ENCODE data around the gene LMAN1.

The LMAN1 gene

DNA sequence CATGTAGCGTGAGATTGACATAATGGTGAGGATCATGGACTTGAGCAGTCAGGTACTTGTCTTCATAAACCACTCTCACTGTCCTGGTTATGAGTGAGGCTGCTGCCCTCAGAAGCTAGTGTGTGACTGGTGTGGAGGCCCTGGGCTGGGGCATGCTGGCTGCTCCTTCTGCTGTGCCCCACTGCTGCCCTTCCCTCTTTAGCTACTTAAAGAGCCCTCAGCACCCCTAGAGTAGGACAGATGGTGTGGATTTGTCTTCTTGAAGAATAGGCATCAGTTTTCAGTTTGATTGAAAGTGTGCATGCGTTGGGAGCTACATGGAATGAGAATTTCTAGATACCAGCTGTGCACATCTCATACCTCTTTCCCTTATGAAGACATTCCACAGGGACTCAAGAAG lies 56.1 kb downstream of the LMAN1 start:
- DNase-seq, result no peak

DNA sequence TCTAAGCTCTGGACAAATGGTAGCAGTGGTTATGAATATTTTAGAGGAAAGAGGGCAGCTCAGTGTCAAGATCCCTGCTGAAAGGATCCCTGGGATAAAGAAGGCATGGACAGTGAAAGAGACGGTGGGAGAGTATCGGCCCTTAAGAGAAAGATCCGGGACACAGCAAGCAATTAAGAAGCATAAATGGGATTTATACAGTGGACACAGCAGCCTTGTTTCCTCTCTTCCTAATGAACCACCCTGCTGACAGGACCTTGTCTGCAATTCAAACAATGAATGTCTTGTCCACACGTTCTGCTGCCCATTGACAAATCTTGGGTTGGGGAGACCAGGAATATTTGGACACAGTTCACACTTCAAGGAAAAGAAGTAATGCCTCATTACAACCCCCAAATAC lies 57.1 kb downstream of the LMAN1 start:
- DNase-seq, result no peak

DNA sequence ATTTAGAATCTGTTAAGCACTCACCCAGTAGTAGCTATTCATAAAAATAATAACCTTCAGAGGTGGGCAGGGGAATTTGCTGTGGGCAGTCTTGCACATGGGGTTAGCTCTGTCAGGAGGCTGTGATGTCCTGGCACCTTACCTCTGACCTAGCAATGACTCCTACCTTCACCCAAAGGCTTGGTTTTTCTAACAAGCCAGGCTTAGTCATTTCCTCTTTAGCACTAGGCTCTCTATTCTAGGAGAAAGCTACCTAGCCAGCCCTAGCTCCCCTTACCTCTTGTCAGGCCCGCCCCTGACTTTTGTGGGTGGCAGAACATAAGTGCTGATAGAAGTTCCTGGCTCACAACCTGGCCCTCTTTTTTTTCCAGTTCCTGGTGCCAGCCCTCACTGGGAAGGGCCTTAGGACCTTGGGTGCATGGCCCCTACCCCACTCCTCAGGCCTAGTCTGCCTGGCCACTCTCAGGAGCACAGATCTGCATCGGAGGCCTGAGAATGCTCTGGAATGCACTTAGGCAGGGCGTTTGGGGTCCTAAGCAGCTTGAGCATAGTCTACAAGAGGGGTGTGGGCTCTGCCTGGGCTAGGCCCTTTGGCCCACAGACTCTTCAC lies 58.3 kb downstream of the LMAN1 start:
- no peak for DNase-seq

DNA sequence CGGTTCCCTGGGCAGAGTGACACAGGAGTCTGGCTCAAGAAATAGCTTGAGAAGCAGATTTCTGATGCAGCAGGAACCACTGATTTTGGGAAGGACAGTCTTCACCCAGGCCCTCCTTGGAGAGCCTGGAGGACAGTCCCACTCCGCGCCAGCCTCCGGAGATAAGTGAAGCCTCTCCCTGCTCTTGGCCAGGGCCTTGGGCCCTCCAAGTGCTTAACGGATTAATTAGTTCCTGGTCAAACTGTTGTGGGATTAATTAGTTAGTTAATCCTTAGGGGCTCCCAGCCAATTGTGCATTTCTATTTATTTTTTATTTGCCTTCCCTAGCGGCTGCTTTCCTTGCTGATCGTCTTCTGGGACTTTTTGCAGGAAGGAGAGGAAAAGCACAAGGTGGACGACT lies 60.2 kb downstream of the LMAN1 start:
- DNase-seq, result no peak

DNA sequence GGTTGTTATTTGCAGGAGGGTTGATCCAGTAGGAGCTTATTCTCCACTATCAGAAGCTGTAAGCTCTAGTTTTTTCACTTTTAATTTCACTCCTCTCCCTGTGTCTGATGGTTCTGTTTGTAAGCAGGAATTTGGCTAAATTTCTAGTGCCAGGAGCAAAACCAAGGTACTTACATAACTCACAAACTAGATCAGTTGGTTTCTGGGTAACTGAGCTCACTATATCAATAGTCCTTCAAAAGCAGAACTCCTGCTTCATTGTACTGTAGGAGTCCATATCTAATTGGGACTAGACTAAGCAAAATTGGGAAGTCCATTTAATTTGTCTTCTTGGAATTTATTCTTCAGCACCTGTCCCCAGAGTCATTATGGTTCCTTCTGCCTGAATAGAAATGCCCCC lies 65.7 kb downstream of the LMAN1 start:
- DNase-seq, result no peak

DNA sequence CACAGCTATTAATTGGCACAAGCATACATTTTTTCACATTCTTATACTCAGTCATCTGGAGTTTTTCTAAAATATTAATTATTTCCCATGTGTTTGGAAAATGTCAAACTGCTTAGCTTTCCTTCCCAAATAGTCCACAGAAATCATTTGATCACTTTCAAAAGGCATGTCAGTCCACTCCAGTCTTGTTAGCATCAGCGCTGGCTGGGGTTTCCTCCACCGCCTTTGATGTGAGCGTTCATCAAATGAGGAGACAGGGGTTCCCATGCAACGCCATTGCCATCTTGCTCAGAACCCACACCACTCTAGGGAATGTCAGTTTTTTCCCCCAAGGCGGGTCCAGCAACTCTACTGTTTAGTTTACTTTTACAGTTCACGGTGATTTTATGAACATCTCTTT lies 72.7 kb downstream of the LMAN1 start:
- DNase-seq, result no peak

DNA sequence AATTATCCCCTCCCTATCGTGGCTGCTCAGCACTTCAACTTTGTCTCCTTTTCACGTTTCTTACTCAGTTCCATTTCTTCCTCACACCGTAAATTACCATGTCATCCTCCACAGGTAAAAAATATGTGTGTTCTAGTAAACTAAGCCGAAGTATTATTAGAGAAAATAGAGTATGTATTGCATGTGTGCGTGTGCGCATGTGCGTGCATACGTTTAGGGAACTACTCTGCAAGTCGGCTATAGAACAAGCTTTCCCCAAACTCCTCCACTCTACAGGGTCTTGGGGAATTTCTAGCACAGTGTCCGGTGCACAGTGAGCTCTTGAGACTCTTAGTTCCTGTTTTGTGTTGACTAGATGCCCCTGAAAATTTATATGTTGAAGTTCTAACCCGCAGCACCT lies 76.7 kb downstream of the LMAN1 start:
- DNase-seq, result no peak

DNA sequence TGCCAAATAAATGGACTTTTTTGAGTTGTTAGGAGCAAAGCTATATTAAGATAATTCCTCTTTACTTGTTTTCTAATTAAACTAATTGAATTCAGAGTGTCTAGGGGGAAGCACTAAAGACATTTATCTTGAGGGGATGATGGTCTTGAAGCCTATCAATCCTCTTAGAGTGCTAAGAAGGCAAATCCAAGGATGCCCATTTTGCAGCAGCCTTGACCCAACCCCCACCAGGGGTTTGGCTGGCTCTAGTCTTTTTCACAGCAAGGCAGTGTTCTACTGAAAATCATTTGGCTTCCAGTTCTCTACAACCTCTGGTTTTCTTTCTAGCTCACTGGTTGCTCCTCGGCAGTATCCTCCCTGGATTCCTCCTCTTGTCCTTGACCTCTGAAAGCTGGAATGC lies 79.3 kb downstream of the LMAN1 start:
- DNase-seq, result no peak

DNA sequence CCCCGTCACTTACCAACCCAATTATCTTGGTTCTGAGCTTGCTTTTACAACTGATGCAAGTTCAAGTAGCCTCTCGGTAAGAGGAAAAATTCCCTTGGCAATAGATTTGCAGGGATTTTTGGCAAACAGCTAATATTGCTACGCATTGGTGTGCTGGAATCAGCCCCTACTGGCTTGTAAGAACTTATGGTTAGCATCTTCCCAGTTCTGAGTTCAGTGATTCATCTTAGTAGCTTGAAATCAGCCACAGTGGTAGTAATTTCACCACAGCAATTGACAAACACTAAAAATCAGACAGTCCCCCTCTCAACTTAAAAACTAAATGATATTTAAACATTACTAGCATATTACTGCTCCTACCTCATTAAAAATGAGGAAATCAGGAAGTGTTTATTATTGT lies 79.9 kb downstream of the LMAN1 start:
- DNase-seq, result no peak

DNA sequence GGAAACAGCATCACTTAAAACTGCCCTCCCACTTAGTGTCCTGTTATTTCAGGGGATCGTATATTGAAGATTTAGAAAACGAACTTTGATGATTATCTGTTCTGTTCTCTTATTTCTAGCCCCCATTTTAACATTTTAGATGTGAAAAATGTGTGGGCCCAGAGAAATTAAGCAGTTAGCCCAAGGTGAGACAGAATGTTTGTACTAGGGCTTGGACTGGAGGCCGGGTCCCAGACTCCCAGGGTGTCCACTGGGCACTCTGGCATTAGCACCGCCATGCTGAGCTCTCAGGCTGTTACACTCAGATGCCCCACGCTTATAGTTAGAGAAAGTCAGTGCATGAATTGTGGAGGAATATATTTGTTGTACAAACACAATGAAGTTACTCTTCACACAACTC lies 80.3 kb downstream of the LMAN1 start:
- no peak for DNase-seq
